Gastroesophageal sphincter (tissue), 4 donors: ENCODE data around the gene MICALL2. TPM values are rescaled to one million over a fixed set of nuclear protein-coding genes. Genes with fewer than 3 reads are reported as not detected.

Experiments
- ATAC-seq: fragments of 150-250 bp; one replicate; pipeline ENCODE4 v1.9.1; 2016; ENCODE audit warnings: mild to moderate bottlenecking, moderate library complexity
- H3K27ac ChIP-seq, 4 donors: fragments of 200-600 bp; sonication (generic) in 3 of 4; 1 replicate in 3 of 4; 2 replicates in 1 of 4; pipeline ENCODE4 v1.5.1; 2016 to 2019
- H3K27me3 ChIP-seq: fragments of 200-600 bp; sonication (generic); one replicate; pipeline ENCODE4 v1.5.1; 2019
- H3K36me3 ChIP-seq, 2 donors: fragments of 200-600 bp; sonication (generic); one replicate each; pipeline ENCODE4 v1.5.1; 2019; ENCODE audit warnings: control low read depth in 1 of 2
- H3K4me1 ChIP-seq, 3 donors: fragments of 200-600 bp; sonication (generic); 1 replicate in 2 of 3; 2 replicates in 1 of 3; pipeline ENCODE4 v1.5.1; 2016 to 2019; ENCODE audit warnings: control low read depth in 2 of 3
- H3K4me3 ChIP-seq, 2 donors: fragments of 200-600 bp; sonication (generic); one replicate each; pipeline ENCODE4 v1.5.1; 2019; ENCODE audit warnings: mild to moderate bottlenecking in 1 of 2, moderate library complexity in 1 of 2
- H3K9me3 ChIP-seq, 3 donors: fragments of 200-600 bp; sonication (generic); one replicate each; pipeline ENCODE4 v1.5.1; 2017 to 2019; ENCODE audit warnings: control low read depth in 2 of 3
- CTCF ChIP-seq, 4 experiments: fragments of 200-600 bp in 2 of 4; fragments of 450-650 bp in 2 of 4; sonication (generic) in 1 of 4; IDR thresholded peaks; one replicate each; pipeline ENCODE4 v1.5.1; 2017 to 2019; ENCODE audit warnings: antibody characterized with exemption in 4 of 4, mild to moderate bottlenecking in 2 of 4, moderate library complexity in 2 of 4
- EP300 ChIP-seq: sonication (generic); formaldehyde crosslinking; IDR thresholded peaks from one replicate; pipeline ENCODE4 v1.6.1; 2017; ENCODE audit warnings: antibody characterized with exemption, mild to moderate bottlenecking
- POLR2A ChIP-seq, 2 donors: fragments of 450-650 bp; IDR thresholded peaks; one replicate each; pipeline ENCODE4 v1.6.1; 2017; ENCODE audit warnings: antibody characterized with exemption in 2 of 2, mild to moderate bottlenecking in 2 of 2, moderate library complexity in 1 of 2
- POLR2AphosphoS5 ChIP-seq: sonication (generic); formaldehyde crosslinking; IDR thresholded peaks from one replicate; pipeline ENCODE4 v1.6.1; 2017; ENCODE audit warnings: antibody characterized with exemption
- WGBS, 2 donors: methylation state at CpG; one replicate each; pipeline ENCODE4 v1.1.5; 2018; ENCODE audit warnings: low coverage in 1 of 2; 5-methylcytosine and 5-hydroxymethylcytosine counted together
- total RNA-seq, 4 donors: library from RNA; depleted of rRNA; stranded (reverse); fragments of >200 nt; gene quantifications; one replicate each; pipeline ENCODE4 v1.1.0, GENCODE V29; 2016

The MICALL2 gene
- total RNA-seq, 4 donors from 2014 or later: 6.6 to 19.5 (median 15.0) TPM

GRCh38 chr7:1402110-1402790 is 57.0 kb downstream of the MICALL2 start:
- peaks cover 100% of the 10 kb centered on the region for H3K27me3 ChIP-seq
- TF ChIP-seq POLR2A (IDR thresholded peaks at IDR 0.05) (no peak), POLR2AphosphoS5 (no peak), CTCF (IDR thresholded peaks at IDR 0.05) (no peak), EP300 (no peak)

GRCh38 chr7:1401011-1401410 is 58.3 kb downstream of the MICALL2 start:
- peaks cover 94% of the 10 kb centered on the region for H3K27me3 ChIP-seq
- H3K27ac ChIP-seq: no peak overlapping the region
- no peak for TF ChIP-seq POLR2AphosphoS5
- TF ChIP-seq EP300: no peak
- no peak for TF ChIP-seq CTCF (IDR thresholded peaks at IDR 0.05)
- TF ChIP-seq POLR2A (IDR thresholded peaks at IDR 0.05): no peak
- H3K36me3 ChIP-seq: no peaks in the 10 kb centered on the region
- 39 to 67% methylated on average over 4 to 13 of the region's 18 CpGs for WGBS, 2 donors
- H3K4me1 ChIP-seq: peaks cover 0 to 10% (median 0%) of the 10 kb centered on the region in 3 donors
- H3K4me3 ChIP-seq: no peak overlapping the region
- no peak for ATAC-seq
- H3K9me3 ChIP-seq: peaks cover 0 to 37% (median 4%) of the 10 kb centered on the region in 3 donors

More at GRCh38 chr7:1402110-1402790, 57.0 kb downstream of the MICALL2 start:
- peaks cover 0 to 10% (median 0%) of the 10 kb centered on the region in 3 donors for H3K4me1 ChIP-seq
- no peak for ATAC-seq
- H3K36me3 ChIP-seq: no peaks in the 10 kb centered on the region
- H3K4me3 ChIP-seq: no peak overlapping the region
- H3K9me3 ChIP-seq: peaks cover 0 to 31% (median 4%) of the 10 kb centered on the region in 3 donors
- 90 to 97% methylated on average over 4 to 6 of the region's 12 CpGs for WGBS, 2 donors
- H3K27ac ChIP-seq: no peak overlapping the region

GRCh38 chr7:1400371-1400770 is 58.9 kb downstream of the MICALL2 start:
- Histone ChIP-seq H3K36me3 (no peaks in the 10 kb centered on the region), H3K4me1 (peaks cover 0 to 10% (median 0%) of the 10 kb centered on the region in 3 donors), H3K4me3 (no peak overlapping the region), H3K27ac (no peak overlapping the region), H3K27me3 (peaks cover 94% of the 10 kb centered on the region), H3K9me3 (peaks cover 0 to 43% (median 4%) of the 10 kb centered on the region in 3 donors)
- ATAC-seq: no peak
- WGBS, 2 donors: 13 to 36% methylated on average over 5 to 9 of the region's 11 CpGs
- TF ChIP-seq CTCF (IDR thresholded peaks at IDR 0.05) (no peak), POLR2A (IDR thresholded peaks at IDR 0.05) (no peak), EP300 (no peak), POLR2AphosphoS5 (no peak)

GRCh38 chr7:1397491-1398327 is 61.6 kb downstream of the MICALL2 start:
- no peak for ATAC-seq
- H3K9me3 ChIP-seq: peaks cover 0 to 62% (median 4%) of the 10 kb centered on the region in 3 donors
- H3K4me1 ChIP-seq: no peaks in the 10 kb centered on the region
- WGBS, 2 donors: 75 to 88% methylated on average over 5 to 10 of the region's 12 CpGs
- H3K36me3 ChIP-seq: no peaks in the 10 kb centered on the region
- TF ChIP-seq EP300: no peak
- TF ChIP-seq POLR2A (IDR thresholded peaks at IDR 0.05): no peak
- no peak for TF ChIP-seq POLR2AphosphoS5
- TF ChIP-seq CTCF (IDR thresholded peaks at IDR 0.05): no peak
- H3K4me3 ChIP-seq: no peak overlapping the region
- H3K27ac ChIP-seq: no peak overlapping the region
- peaks cover 94% of the 10 kb centered on the region for H3K27me3 ChIP-seq
